Thymus (tissue), 11 donors: ENCODE results near the gene RFX6. TPM values are rescaled to one million over a fixed set of nuclear protein-coding genes. Genes with fewer than 3 reads are reported as not detected.

Experiments used
- DNase-seq, 9 donors: peaks; one replicate each; pipeline ENCODE4 v3.0.0-alpha.2; 2013; ENCODE audit warnings: low spot score in 9 of 9, low read depth in 6 of 9, missing footprints in 1 of 9
- H3K27ac ChIP-seq, 2 donors: one replicate each; pipeline ENCODE4 v1.5.1; 2013; ENCODE audit warnings: control low read depth in 1 of 2, low read depth in 1 of 2, low read length in 1 of 2, mild to moderate bottlenecking in 1 of 2, moderate library complexity in 1 of 2
- H3K27me3 ChIP-seq, 2 donors: one replicate each; pipeline ENCODE4 v1.5.1; 2013; ENCODE audit warnings: low read length in 1 of 2; ENCODE audit not compliant: control insufficient read depth in 2 of 2, insufficient read depth in 1 of 2
- H3K36me3 ChIP-seq, 2 donors: one replicate each; pipeline ENCODE4 v1.5.1; 2013; ENCODE audit warnings: low read length in 1 of 2, mild to moderate bottlenecking in 1 of 2, moderate library complexity in 1 of 2; ENCODE audit not compliant: control insufficient read depth in 2 of 2, insufficient read depth in 2 of 2
- H3K4me1 ChIP-seq, 2 donors: one replicate each; pipeline ENCODE4 v1.5.1; 2013; ENCODE audit warnings: low read length in 2 of 2; ENCODE audit not compliant: control insufficient read depth in 2 of 2, insufficient read depth in 2 of 2
- H3K4me3 ChIP-seq, 2 donors: one replicate each; pipeline ENCODE4 v1.5.1; 2013; ENCODE audit warnings: low read length in 2 of 2, control low read depth in 1 of 2, mild to moderate bottlenecking in 1 of 2
- H3K9me3 ChIP-seq, 2 donors: one replicate each; pipeline ENCODE4 v1.5.1; 2013; ENCODE audit warnings: low read length in 1 of 2, mild to moderate bottlenecking in 1 of 2; ENCODE audit not compliant: control insufficient read depth in 2 of 2, insufficient read depth in 1 of 2
- WGBS: extraction: QIAGEN DNeasy Blood & Tissue Kit; methylation state at CpG from one replicate; pipeline ENCODE4 v1.1.7; 2013; 5-methylcytosine and 5-hydroxymethylcytosine counted together
- polyA plus RNA-seq: library from polyadenylated mRNA; stranded (reverse); fragments of 200-250 nt; gene quantifications from one replicate; pipeline ENCODE4 v1.2.3, GENCODE V29; 2013
- total RNA-seq: library from RNA; stranded (reverse); fragments of 120-200 nt; gene quantifications from one replicate; pipeline ENCODE4 v1.2.4, GENCODE V29; 2013
- donor health status: healthy.

RFX6 gene
- total and polyA plus RNA-seq, 2 donors, result 0.05 TPM; not detected in 1

GRCh38 chr6:116887894-116888293 is 10.9 kb downstream of the RFX6 start:
- WGBS, result 91% methylated on average over 1 of the region's 1 CpG
- H3K36me3 ChIP-seq, result no peaks in the 10 kb centered on the region
- H3K9me3 ChIP-seq, result no peaks in the 10 kb centered on the region
- no peak overlapping the region for H3K27ac ChIP-seq
- no peaks in the 10 kb centered on the region for H3K4me1 ChIP-seq
- no peak for DNase-seq
- no peak overlapping the region for H3K4me3 ChIP-seq
- no peaks in the 10 kb centered on the region for H3K27me3 ChIP-seq

- WGBS, result 96% methylated on average over 2 of the region's 2 CpGs
- no peak overlapping the region for H3K4me3 ChIP-seq
- no peak for DNase-seq
- H3K36me3 ChIP-seq, result no peaks in the 10 kb centered on the region
- H3K27ac ChIP-seq, result no peak overlapping the region
- no peaks in the 10 kb centered on the region for H3K9me3 ChIP-seq
- H3K4me1 ChIP-seq, result no peaks in the 10 kb centered on the region
- H3K27me3 ChIP-seq, result no peaks in the 10 kb centered on the region
Measured at GRCh38 chr6:116888732-116889360, 11.8 kb downstream of the RFX6 start.

GRCh38 chr6:116894669-116895068 is 17.6 kb downstream of the RFX6 start:
- Histone ChIP-seq H3K27ac (no peak overlapping the region), H3K9me3 (no peaks in the 10 kb centered on the region), H3K4me3 (no peak overlapping the region), H3K36me3 (no peaks in the 10 kb centered on the region), H3K4me1 (no peaks in the 10 kb centered on the region), H3K27me3 (no peaks in the 10 kb centered on the region)
- WGBS, result 92% methylated on average over 1 of the region's 1 CpG
- no peak for DNase-seq

- WGBS, result 70% methylated on average over 2 of the region's 2 CpGs
- Histone ChIP-seq H3K4me1 (no peaks in the 10 kb centered on the region), H3K4me3 (no peak overlapping the region), H3K36me3 (no peaks in the 10 kb centered on the region), H3K27me3 (no peaks in the 10 kb centered on the region), H3K27ac (no peak overlapping the region), H3K9me3 (no peaks in the 10 kb centered on the region)
- no peak for DNase-seq
Measured at GRCh38 chr6:116895935-116896334, 18.9 kb downstream of the RFX6 start.

- no peaks in the 10 kb centered on the region for H3K27me3 ChIP-seq
- WGBS, result 79% methylated on average over 3 of the region's 3 CpGs
- no peak overlapping the region for H3K27ac ChIP-seq
Measured at GRCh38 chr6:116902634-116903033, 25.6 kb downstream of the RFX6 start.

GRCh38 chr6:116922853-116923548 is 46.0 kb downstream of the RFX6 start:
- Histone ChIP-seq H3K36me3 (no peaks in the 10 kb centered on the region), H3K4me1 (no peaks in the 10 kb centered on the region), H3K27me3 (no peaks in the 10 kb centered on the region), H3K4me3 (no peak overlapping the region), H3K9me3 (no peaks in the 10 kb centered on the region), H3K27ac (no peak overlapping the region)
- no peak for DNase-seq
- WGBS, result 90% methylated on average over 4 of the region's 4 CpGs

More at GRCh38 chr6:116902634-116903033, 25.6 kb downstream of the RFX6 start:
- DNase-seq, result no peak
- H3K36me3 ChIP-seq, result no peaks in the 10 kb centered on the region
- H3K4me3 ChIP-seq, result no peak overlapping the region
- no peaks in the 10 kb centered on the region for H3K4me1 ChIP-seq
- no peaks in the 10 kb centered on the region for H3K9me3 ChIP-seq

GRCh38 chr6:116924245-116924644 is 47.2 kb downstream of the RFX6 start:
- DNase-seq, result no peak
- Histone ChIP-seq H3K27me3 (no peaks in the 10 kb centered on the region), H3K27ac (no peak overlapping the region), H3K4me1 (no peaks in the 10 kb centered on the region), H3K4me3 (no peak overlapping the region), H3K9me3 (no peaks in the 10 kb centered on the region), H3K36me3 (no peaks in the 10 kb centered on the region)
- WGBS, result 83% methylated on average over 2 of the region's 2 CpGs

- no peaks in the 10 kb centered on the region for H3K4me1 ChIP-seq
- no peak overlapping the region for H3K27ac ChIP-seq
- no peaks in the 10 kb centered on the region for H3K36me3 ChIP-seq
- no peaks in the 10 kb centered on the region for H3K9me3 ChIP-seq
- 75% methylated on average over 10 of the region's 10 CpGs for WGBS
- DNase-seq, result no peak
- H3K4me3 ChIP-seq, result no peak overlapping the region
- no peaks in the 10 kb centered on the region for H3K27me3 ChIP-seq
Measured at GRCh38 chr6:116925088-116925794, 48.2 kb downstream of the RFX6 start.

GRCh38 chr6:116928677-116929076 is 51.6 kb downstream of the RFX6 start:
- H3K27ac ChIP-seq, result no peak overlapping the region
- H3K36me3 ChIP-seq, result no peaks in the 10 kb centered on the region
- no peaks in the 10 kb centered on the region for H3K27me3 ChIP-seq
- no peaks in the 10 kb centered on the region for H3K4me1 ChIP-seq
- no peak for DNase-seq
- 77% methylated on average over 6 of the region's 6 CpGs for WGBS
- H3K9me3 ChIP-seq, result no peaks in the 10 kb centered on the region
- H3K4me3 ChIP-seq, result no peak overlapping the region
